ENCODE results near the gene EMP3. TPM values are rescaled to one million over a fixed set of nuclear protein-coding genes. Genes with fewer than 3 reads are reported as not detected.

The EMP3 gene
- total RNA-seq, 1 donor from 2014 or later: 54.3 TPM

- DNase-seq (ENCODE audit: missing footprints) (no peak), ATAC-seq (no peak)
- intact Hi-C loops (cut with DNase I): no loop called here
Measured at GRCh38 chr19:48340995-48341394, 15.6 kb downstream of the EMP3 start.

- no peak for ATAC-seq
- intact Hi-C loops (cut with DNase I): no loop called here
Measured at GRCh38 chr19:48341515-48342413, 16.4 kb downstream of the EMP3 start.

DNA sequence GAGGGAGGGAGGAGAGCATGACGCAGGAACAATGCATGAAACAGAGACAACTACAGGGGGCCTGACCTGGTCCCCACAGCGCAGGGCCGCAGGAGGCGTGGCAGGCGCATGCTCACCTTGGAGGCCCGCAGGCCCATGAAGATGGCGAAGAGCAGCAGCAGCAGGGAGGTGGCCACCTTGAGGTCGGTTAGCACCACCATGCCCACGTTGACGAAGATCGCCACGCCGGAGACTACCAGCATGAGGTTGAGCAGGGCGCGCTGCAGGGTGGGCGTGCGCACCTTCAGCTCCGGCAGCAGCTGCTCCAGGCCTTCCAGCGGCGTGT lies 17.0 kb downstream of the EMP3 start:
- intact Hi-C loops (cut with DNase I): no loop called here
- no peak for ATAC-seq
- no peak for DNase-seq (ENCODE audit: missing footprints)

More at GRCh38 chr19:48341515-48342413, 16.4 kb downstream of the EMP3 start:
- DNase-seq (ENCODE audit: missing footprints): no peak

GRCh38 chr19:48342841-48343540 lies 17.6 kb downstream of the EMP3 start:
- intact Hi-C loops (cut with DNase I): no loop called here
- ATAC-seq (no peak), DNase-seq (ENCODE audit: missing footprints) (no peak)

DNA sequence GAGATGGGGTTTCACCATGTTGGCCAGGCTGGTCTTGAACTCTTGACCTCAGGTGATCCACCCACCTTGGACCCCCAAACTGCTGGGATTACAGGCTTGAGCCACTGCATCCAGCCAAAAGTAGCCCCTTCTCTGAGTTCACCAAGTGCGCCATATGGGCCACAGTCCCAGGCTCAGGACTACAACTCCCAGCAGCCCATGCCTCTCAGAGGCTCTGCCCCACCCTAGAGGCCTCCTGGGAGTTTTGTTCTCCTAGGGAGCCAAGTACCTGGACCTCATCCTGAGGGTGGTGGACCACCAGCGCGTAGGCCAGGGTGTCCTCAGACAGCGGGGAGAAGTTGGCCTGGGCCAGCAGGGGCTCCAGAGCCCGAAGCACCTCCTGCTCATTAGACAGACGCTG lies 19.5 kb downstream of the EMP3 start:
- ATAC-seq: no peak
- intact Hi-C loops (cut with DNase I): no loop called here
- no peak for DNase-seq (ENCODE audit: missing footprints)

DNA sequence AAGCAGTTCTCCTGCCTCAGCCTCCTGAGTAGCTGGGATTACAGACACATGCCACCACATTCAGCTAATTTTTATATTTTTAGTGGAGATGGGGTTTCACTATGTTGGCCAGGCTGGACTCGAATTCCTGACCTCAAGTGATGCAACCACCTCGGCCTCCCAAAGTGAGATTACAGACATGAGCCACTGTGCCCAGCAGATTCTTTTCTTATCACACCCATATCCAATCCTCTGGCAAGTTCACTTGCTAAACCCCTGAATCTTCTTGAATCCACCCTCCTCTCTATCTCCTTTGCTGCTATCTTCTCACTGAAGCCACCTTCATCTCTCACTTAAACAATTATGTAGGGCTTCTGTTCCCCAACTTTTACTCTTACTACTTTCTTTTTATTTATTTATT lies 20.8 kb downstream of the EMP3 start:
- no peak for DNase-seq (ENCODE audit: missing footprints)
- intact Hi-C loops (cut with DNase I): no loop called here
- ATAC-seq: no peak

GRCh38 chr19:48348045-48348444 lies 22.7 kb downstream of the EMP3 start:
- intact Hi-C loops (cut with DNase I): no loop called here
- peak; percentile 49 for ATAC-seq
- no peak for DNase-seq (ENCODE audit: missing footprints)

DNA sequence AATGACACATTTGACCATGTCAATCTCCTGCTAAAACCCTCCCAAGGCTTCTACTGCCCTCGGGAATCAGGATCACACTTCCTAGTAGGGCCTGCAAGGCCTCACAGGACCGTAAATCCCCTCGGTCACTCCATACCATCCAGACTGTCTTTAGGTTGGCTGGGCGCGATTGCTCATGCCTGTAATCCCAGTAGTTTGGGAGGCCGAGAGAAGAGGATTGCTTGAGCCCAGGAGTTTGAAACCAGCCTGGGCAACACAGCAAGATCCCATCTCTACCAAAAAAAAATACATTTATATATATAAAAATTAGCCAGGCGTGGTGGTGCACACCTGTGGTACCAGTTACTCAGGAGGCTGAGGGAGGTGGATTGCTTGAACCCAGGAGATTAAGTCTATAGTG lies 23.4 kb downstream of the EMP3 start:
- no peak for ATAC-seq
- intact Hi-C loops (cut with DNase I): no loop called here

GRCh38 chr19:48350856-48351255 lies 25.5 kb downstream of the EMP3 start:
- ATAC-seq (no peak), DNase-seq (ENCODE audit: missing footprints) (no peak)
- intact Hi-C loops (cut with DNase I): no loop called here

More for the DNA sequence above, 23.4 kb downstream of the EMP3 start:
- no peak for DNase-seq (ENCODE audit: missing footprints)

- intact Hi-C loops (cut with DNase I): no loop called here
- no peak for ATAC-seq
- peak; percentile 87 for DNase-seq (ENCODE audit: missing footprints)
Measured at GRCh38 chr19:48351341-48351752, 26.0 kb downstream of the EMP3 start.

DNA sequence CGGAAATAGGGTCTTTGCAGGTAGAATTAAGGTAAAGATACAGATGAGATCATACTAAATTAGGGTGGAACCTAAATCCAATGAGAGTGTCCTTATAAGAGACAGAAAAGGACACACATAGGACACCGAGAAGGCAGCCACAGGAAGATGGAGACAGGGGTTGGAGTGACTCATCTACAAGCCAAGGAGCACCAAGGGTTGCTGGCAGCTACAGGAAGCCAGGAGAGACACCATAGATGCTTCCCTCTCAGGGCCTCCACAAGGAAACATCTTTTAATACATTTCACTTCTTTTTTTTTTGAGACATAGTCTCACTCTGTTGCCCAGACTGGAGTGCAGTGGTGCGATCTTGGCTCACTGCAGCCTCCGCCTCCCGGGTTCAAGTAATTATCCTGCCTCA lies 28.3 kb downstream of the EMP3 start:
- intact Hi-C loops (cut with DNase I): no loop called here
- ATAC-seq (no peak), DNase-seq (ENCODE audit: missing footprints) (no peak)

DNA sequence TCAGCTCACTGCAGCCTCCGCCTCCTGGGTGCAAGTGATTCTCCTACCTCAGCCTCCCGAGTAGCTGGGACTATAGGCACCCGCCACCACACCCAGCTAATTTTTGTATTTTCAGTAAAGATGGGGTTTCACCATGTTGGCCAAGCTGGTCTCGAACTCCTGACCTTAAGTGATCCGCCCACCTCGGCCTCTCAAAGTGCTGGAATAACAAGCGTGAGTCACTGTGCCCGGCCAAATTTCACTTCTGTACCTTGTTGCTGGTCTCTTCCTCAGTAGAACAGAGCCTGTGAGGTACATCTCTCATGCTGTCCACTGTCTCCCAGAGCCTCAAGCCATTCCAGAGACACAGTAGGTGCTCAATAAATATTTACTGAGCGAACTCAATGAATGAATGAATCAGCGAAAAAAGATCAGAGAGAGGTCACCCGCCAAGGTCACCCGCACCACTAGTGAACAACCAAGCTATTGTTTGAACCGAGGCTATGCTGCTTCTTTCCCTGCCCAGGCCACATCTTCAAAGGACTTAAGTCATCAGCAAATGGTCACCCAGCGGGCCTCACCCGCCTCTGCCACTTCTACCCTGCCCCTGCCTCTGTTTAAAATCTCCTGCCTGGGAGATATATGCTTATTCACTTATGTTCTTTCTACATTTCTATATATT lies 29.1 kb downstream of the EMP3 start:
- DNase-seq (ENCODE audit: missing footprints) (no peak), ATAC-seq (no peak)
- intact Hi-C loops (cut with DNase I): no loop called here

DNA sequence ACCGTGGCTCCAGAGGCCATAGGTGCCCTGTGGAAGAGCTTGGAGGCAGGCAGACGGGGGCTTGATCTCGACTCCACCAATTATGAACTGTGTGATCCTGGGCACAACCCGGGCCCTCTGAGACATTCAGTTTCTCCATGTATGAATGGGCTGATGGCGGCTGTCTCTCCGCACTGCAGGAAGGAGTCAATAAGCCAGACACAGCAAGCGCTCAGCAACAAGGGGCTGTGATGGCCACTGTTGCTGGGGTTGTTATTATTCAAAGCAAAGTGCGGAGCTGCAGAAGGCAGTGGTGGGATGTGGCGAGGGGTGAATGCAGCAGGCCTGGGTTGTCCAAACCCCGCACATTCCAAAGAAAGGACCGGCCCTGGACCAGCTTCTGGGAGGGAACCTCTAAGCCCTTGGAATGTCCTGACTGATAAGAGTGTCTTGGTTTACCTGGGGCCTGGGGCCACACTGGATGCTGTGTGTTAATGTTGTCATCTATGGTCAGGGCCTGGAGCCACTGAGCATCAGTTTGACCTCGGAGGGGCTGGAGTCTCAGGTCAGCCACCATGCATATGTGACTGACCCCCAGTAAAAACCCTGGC lies 30.1 kb downstream of the EMP3 start:
- ATAC-seq: no peak
- intact Hi-C loops (cut with DNase I): no loop called here

GRCh38 chr19:48359123-48359522 lies 33.8 kb downstream of the EMP3 start:
- intact Hi-C loops (cut with DNase I): no loop called here
- ATAC-seq (no peak), DNase-seq (ENCODE audit: missing footprints) (no peak)

More for the DNA sequence above, 30.1 kb downstream of the EMP3 start:
- no peak for DNase-seq (ENCODE audit: missing footprints)

DNA sequence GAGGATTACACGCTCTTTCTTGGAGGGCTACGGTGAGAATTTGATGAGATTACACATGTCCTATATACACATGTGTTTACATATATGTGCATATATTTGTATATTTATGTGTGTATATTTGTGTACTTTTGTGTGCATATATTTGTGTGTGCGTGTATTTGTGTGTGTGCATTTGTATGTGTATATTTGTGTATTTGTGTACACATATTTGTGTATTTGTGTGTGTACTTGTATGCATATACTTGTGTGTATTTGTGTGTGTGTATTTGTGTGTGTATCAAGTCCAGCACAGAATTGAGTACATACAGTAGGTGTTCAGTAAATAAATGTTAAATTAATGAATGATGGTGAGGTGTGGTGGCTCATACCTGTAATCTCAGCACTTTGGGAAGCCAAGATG lies 36.6 kb downstream of the EMP3 start:
- intact Hi-C loops (cut with DNase I): loop anchor here (5.0 kb wide), 1 partner anchor 35 kb away; the partner anchor contains the start of gene EMP3
- ATAC-seq (no peak), DNase-seq (ENCODE audit: missing footprints) (no peak)

DNA sequence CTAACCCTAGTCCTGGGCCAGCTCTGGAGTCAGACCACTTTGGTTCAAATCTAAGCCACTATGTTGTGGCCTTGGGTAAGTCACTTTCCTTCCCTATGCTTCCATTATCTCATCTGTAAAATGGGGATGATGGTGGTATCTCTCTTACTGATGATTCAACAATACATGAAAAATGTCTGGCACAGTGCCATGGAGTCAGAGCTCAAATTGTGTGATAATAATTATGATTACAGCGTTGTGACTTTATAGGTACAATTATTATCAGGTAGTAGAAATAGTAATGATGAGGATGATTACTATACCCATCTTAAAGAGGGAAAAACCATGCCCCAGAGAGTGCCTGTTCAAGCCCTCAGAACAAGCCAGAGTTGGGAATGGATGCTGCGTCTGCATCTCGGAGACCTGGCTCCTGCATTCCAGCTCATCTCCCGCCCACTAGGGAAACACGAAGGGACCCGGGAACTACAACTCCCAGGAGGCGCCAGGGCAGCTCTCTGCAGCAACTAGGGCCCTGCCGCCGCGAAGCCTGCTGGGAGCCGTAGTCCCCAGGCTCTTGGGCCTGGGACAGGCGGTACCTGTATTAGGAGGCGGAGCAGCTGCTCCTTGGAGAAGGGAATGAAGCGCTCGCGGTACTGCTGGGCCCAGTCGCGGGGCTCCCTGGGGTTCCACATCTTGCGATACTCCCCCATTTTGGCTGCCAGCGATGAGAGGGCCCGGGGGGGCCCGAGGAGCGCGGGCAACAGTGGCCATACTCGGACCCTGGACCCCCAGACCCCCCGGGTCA lies 37.6 kb downstream of the EMP3 start:
- DNase-seq (ENCODE audit: missing footprints): peak; percentile 98
- peak; percentile 90 for ATAC-seq
- intact Hi-C loops (cut with DNase I): loop anchor here (5.0 kb wide), 1 partner anchor 36 kb away; the partner anchor contains the start of gene EMP3

GRCh38 chr19:48363500-48363809 lies 38.1 kb downstream of the EMP3 start:
- intact Hi-C loops (cut with DNase I): loop anchor here (5.0 kb wide), 1 partner anchor 36 kb away; the partner anchor contains the start of gene EMP3
- peak; percentile 6 for ATAC-seq
- no peak for DNase-seq (ENCODE audit: missing footprints)

DNA sequence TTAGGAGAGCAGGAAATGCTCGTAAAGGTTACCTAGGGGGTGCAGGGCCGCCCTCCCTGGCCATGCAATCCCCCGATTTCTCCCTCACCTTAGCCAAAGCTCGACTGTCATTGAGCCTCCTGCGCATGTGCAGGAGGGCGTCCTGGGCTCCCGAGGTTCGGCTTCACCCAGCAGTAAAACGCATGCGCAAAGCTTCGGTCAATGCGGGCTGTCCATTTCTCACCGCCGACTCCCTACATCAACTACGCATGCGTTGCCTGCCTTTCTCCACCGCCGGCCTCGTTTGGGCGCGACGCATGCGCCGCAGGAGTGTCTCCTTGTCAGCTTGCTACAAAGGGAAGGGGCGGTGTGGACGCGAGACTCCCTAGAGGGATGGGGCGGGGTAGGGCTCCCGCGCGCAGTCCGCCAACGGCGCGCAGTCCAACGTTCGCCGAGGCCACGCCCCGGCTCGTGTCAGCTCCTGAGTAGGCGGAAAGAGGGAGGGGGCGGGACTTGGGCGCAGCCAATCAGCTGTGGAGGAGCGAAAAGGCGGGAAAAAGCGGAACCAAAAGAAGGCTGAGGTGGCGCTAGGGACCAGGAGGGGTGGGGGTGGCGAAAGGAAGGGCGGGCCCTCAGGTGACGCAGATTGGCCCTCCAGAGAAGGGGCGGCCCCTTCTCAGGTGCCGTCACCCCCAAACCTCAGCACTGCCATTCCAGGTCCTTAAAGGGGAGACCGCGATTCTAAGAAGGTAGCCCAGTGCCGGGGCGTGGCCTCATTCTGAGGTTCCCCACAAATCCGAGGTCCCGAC lies 38.7 kb downstream of the EMP3 start, which contains the start of the genes SYNGR4 and TMEM143:
TSS of gene SYNGR4 (plus strand) at position 558 of the 788 bp plus-strand sequence. CDS start 1,476 bp downstream, outside the sequence.
TSS of gene TMEM143 (minus strand) at position 131 of the 788 bp plus-strand sequence. CDS start at position 111, 20 bp downstream.
- DNase-seq (ENCODE audit: missing footprints): peak; percentile 99
- intact Hi-C loops (cut with DNase I): loop anchor here (5.0 kb wide), 1 partner anchor 37 kb away; the partner anchor contains the start of gene EMP3
- peak; percentile 96 for ATAC-seq
